ENCODE data around the gene GNLY.
A peak's percentile ranks its signal among the peaks of the same experiment; 100 is the strongest.

DNA sequence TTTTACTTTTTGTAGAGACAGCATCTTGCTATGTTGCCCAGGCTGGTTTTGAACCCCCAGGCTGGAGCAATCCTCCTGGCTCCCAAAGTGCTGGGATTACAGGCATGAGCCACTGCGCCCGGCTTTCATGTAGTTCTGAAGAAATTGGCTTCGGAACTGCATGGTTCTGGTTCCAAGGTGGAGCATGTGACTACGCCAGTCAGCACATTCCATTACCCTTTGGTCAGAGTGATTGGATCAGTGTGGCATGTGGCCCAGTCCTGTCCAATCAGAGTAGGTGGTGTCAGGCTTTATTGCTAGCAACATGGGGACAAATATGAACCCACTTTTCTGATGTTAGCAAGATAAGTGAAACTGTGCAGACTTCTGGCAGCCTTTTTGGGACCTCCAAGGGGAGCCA, 43.3 kb downstream of the GNLY start:
- TF ChIP-seq, protein P1, sequence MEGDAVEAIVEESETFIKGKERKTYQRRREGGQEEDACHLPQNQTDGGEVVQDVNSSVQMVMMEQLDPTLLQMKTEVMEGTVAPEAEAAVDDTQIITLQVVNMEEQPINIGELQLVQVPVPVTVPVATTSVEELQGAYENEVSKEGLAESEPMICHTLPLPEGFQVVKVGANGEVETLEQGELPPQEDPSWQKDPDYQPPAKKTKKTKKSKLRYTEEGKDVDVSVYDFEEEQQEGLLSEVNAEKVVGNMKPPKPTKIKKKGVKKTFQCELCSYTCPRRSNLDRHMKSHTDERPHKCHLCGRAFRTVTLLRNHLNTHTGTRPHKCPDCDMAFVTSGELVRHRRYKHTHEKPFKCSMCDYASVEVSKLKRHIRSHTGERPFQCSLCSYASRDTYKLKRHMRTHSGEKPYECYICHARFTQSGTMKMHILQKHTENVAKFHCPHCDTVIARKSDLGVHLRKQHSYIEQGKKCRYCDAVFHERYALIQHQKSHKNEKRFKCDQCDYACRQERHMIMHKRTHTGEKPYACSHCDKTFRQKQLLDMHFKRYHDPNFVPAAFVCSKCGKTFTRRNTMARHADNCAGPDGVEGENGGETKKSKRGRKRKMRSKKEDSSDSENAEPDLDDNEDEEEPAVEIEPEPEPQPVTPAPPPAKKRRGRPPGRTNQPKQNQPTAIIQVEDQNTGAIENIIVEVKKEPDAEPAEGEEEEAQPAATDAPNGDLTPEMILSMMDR (IDR thresholded peaks at IDR 0.05): no peak
- TF ChIP-seq POLR2A (IDR thresholded peaks at IDR 0.05): peak; percentile 16

All from right lobe of liver (tissue), 4 donors.